Mucosa of rectum (tissue), 2 donors: Measurements from ENCODE around the gene RNF14.
"Not testable (repeated sequence)": the region's sequence is repeated elsewhere in the genome, so short reads cannot be mapped to it uniquely, and the experiment has no call there.

ENCODE experiments used
- H3K27ac ChIP-seq, 2 donors: one replicate each; pipeline ENCODE4 v1.7.0; 2013; ENCODE audit warnings: inconsistent platforms in 2 of 2, low read depth in 2 of 2, low read length in 2 of 2
- H3K27me3 ChIP-seq, 2 donors: one replicate each; pipeline ENCODE4 v1.7.0; 2013; ENCODE audit warnings: low read length in 2 of 2; ENCODE audit not compliant: control insufficient read depth in 2 of 2, insufficient read depth in 2 of 2
- H3K36me3 ChIP-seq, 2 donors: one replicate each; pipeline ENCODE4 v1.7.0; 2013; ENCODE audit warnings: low read length in 2 of 2; ENCODE audit not compliant: control insufficient read depth in 2 of 2, insufficient read depth in 2 of 2
- H3K4me1 ChIP-seq, 2 donors: one replicate each; pipeline ENCODE4 v1.7.0; 2013; ENCODE audit warnings: low read length in 2 of 2, mild to moderate bottlenecking in 1 of 2; ENCODE audit not compliant: control insufficient read depth in 2 of 2, insufficient read depth in 2 of 2
- H3K4me3 ChIP-seq, 2 donors: one replicate each; pipeline ENCODE4 v1.7.0; 2013; ENCODE audit warnings: low read length in 2 of 2
- H3K9ac ChIP-seq, 2 donors: one replicate each; pipeline ENCODE4 v1.7.0; 2013; ENCODE audit warnings: low read length in 2 of 2, low read depth in 1 of 2, mild to moderate bottlenecking in 1 of 2
- H3K9me3 ChIP-seq, 2 donors: one replicate each; pipeline ENCODE4 v1.7.0; 2013; ENCODE audit warnings: low read length in 2 of 2; ENCODE audit not compliant: control insufficient read depth in 2 of 2
- donor health status: healthy.
- donor health status: Normal muscosa, but diverticular disease.

The RNF14 gene

DNA sequence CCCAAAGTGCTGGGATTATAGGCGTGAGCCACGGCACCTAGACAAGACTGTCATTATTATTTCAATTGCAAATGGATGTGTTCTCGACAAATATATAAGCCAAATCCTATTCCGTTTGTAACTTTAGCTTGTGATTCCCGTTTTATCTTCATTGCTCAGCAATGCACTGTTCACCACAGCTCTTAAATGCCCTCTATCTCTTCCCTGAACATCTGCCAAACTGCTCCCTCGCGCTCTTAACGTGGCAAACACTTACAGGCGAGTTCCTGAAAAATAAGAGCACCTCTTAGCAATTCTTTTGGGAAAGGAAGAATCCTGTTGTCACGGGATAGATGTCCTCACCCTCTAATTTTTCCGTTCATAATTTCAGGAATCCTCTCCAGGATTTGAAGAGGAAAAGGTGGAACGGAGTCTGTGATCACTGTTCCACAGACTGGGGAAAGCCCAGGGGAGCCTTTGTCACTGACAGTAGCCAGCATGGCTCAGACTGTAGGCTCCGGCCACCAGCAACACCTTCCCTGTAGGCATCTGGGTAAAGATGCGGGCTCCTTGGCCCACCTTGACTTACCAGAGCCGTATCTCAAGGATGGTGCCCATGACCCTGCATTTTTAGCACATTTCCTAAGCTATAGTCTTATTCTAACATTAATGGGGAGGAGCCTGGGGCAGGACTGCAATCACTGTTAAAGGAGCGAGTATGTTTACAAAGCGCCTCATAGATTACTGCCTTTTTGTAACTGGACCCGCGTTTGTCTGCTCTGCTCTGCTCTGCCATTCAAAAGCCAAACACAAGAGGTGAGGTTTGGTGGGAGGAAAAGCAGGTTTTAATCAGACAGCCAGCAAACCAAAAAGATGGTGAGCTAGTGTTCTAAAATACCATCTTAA lies 64.1 kb downstream of the RNF14 start:
- Histone ChIP-seq H3K4me3 (no peak overlapping the region), H3K27me3 (no peaks in the 10 kb centered on the region), H3K27ac (no peak overlapping the region), H3K9me3 (no peaks in the 10 kb centered on the region), H3K36me3 (no peaks in the 10 kb centered on the region), H3K9ac (no peak overlapping the region), H3K4me1 (no peaks in the 10 kb centered on the region)

DNA sequence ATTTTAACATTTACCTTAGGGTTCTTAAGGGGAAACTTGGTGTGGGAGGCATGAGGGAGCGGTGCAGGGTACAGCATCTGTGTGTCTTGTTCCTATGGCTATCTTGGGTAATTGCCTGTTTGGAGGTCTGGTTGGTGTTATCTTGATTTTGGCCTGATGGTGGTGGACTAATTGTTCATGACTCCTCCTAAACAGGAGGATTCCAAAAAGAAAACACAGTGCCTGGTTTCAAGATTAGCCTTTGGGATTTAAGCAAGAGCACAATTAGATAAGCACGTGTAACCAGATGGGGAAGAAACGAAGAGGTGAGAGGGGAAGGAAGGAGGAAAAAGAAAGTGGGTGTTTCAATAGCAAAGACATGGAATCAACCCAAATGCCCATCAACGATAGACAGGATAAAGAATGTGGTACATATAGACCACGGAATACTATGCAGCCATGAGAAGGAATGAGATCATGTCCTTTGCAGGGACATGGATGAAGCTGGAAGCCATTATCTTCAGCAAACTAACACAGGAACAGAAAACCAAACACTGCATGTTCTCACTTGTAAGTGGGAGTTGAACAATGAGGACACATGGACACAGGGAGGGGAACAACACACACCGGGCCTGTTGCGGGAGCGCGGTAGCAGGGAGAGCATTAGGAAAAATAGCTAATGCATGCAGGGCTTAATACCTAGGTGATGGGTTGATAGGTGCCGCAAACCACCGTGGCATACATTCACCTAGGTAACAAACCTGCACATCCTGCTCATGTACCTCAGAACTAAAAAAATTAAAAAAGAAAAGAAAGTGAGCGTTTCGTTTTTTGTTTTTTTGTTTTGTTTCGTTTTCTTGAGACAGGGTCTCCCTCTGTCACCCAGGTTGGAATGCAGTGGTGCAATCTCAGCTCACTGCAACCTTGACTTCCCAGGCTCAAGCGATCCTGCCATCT lies 65.0 kb downstream of the RNF14 start:
- not testable (repeated sequence) for H3K36me3 ChIP-seq, H3K27ac ChIP-seq, H3K27me3 ChIP-seq, H3K9ac ChIP-seq, H3K4me3 ChIP-seq, H3K9me3 ChIP-seq, H3K4me1 ChIP-seq

DNA sequence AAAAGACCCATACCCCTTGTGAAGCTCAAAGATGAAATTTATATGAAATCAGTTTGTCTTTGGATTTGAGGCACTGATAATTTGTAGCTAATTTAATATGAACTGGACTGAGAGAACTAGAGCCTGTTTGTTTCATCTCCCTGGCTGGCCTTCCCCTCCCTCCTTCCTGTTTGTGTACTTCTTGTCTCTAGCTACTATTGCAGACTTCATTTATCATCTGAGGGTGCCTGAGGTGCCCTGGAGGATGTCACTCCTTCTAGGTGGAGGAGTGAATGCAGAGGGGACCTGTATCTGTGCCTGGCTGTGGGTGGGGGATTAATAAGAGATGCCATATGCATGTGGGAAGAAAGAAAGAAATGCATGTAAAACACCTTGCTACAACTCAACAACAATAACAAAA lies 66.1 kb downstream of the RNF14 start:
- Histone ChIP-seq H3K36me3 (no peaks in the 10 kb centered on the region), H3K4me3 (no peak overlapping the region), H3K4me1 (no peaks in the 10 kb centered on the region), H3K9ac (no peak overlapping the region), H3K9me3 (no peaks in the 10 kb centered on the region), H3K27me3 (no peaks in the 10 kb centered on the region), H3K27ac (no peak overlapping the region)

DNA sequence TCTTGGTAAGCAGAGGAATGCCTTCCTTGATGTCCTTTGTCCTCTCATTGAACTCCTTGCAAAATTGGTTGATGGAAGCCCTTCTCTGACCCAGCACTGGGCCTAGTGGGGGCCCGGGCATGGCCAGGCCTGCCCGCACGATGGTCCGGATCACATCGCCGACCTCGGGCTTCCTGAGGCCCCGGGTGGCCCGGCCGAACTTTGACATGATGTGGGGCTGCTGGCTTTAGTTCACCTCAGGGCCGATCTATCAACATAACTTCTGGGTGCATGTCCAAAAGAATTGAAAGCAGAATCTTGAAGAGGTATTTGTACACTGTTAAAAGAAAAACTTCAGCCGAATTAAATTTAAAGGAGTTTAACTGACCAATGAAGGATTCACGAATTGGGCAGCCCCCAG lies 68.0 kb downstream of the RNF14 start:
- Histone ChIP-seq H3K27ac (no peak overlapping the region), H3K9ac (no peak overlapping the region), H3K27me3 (no peaks in the 10 kb centered on the region), H3K36me3 (no peaks in the 10 kb centered on the region), H3K4me1 (no peaks in the 10 kb centered on the region), H3K4me3 (no peak overlapping the region), H3K9me3 (no peaks in the 10 kb centered on the region)

DNA sequence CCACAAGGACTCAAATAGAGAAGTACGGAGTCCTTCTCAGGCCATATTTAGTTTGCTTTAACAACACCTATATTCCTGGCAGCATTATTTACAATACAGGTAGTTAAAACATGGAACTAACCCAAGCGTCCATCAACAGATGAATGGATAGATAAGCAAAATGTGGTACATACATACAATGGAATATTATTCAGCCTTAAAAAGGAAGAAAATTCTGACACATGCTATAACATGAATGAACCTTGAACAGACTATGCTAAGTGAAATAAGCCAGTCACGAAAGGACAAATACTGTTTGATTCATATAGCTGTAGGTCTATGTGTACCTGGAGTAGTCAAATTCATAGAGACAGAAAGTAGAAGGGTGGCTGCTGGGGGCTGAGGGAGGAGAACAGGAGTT lies 68.7 kb downstream of the RNF14 start:
- H3K9me3 ChIP-seq, H3K36me3 ChIP-seq, H3K4me1 ChIP-seq, H3K27me3 ChIP-seq, H3K4me3 ChIP-seq, H3K9ac ChIP-seq, H3K27ac ChIP-seq: not testable (repeated sequence)

DNA sequence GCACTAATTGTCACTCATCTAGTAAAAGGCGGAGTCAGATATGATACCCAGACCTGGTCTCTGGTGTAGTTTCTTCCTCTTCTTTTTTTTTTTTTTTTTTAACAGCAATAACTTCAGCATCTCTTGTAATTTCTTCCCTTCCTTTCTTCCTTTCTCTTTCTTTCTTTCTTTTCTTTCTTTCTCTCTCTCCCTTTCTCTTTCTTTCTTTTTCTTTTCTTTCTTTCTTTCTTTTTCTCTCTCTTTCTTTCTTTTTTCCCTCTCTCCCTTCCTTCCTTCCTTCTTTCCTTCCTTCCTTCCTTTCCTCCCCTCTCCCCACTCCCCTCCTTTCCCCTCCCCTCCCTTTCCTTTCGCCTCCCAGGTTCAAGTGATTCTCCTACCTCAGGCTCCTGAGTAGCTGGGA lies 69.8 kb downstream of the RNF14 start:
- no peak overlapping the region for H3K9ac ChIP-seq
- H3K27me3 ChIP-seq, result no peaks in the 10 kb centered on the region
- H3K9me3 ChIP-seq, result no peaks in the 10 kb centered on the region
- H3K4me3 ChIP-seq, result no peak overlapping the region
- H3K36me3 ChIP-seq, result no peaks in the 10 kb centered on the region
- H3K4me1 ChIP-seq, result no peaks in the 10 kb centered on the region
- no peak overlapping the region for H3K27ac ChIP-seq
